ENCODE results near the gene ASB18. TPM values are rescaled to one million over a fixed set of nuclear protein-coding genes. Genes with fewer than 3 reads are reported as not detected.

The ASB18 gene
- total RNA-seq, 1 experiment from 2014 or later, result not detected

DNA sequence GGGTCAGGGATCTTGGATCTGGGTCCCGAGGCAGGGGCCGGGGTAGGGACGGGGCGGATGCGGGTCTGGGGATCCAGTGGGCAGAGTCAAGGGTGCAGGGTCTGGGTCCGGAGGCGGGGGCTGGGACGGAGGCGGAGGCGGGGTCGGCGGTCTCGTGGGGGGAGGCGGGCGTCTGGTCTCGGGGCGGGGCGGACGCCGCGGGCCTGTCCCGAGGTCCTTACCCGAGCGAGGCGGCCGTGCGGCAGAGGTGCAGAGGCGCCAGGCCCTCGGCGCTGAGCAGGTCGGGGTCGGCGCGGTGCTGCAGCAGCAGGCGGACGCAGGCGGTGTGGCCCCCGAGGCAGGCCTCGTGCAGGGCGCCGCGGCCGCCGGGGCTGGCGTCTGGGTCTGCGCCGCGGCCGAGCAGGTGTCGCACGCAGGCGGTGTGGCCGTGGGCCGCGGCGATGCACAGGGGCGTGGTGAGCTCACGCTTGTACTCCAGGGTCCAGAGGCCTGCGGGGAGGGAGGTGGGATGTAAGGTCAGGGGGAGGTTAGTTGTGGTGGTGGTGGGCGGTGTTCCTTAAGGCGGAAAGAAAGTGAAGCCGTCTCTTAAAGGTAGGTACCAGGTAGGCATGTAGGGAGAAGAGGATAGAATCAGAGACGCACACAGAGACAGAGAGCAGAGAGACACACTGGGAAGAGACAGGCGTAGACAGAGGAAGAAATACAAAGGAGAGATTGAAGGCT is 26.6 kb downstream of the ASB18 start:
- Mint-ChIP-seq H3K4me3 (peak overlapping the region; percentile 45), H3K27me3 (ENCODE audit: low read depth) (peaks cover 62% of the 10 kb centered on the region), H3K9me3 (peaks cover 11% of the 10 kb centered on the region), H3K36me3 (no peaks in the 10 kb centered on the region), H3K4me1 (peaks cover 39% of the 10 kb centered on the region), H3K27ac (no peak overlapping the region)
- ChIA-PET POLR2A (no interaction called here), CTCF (interaction anchor here (0.6 to 3.4 kb wide), 5 partner anchors 10 to 472 kb away, joined by 3 to 14 read pairs (median 4); no protein-coding TSS in a partner anchor)
- ATAC-seq, result peak; percentile 80
- DNase-seq (ENCODE audit: low spot score), result peak; percentile 72
- TF ChIP-seq ZNF121 (CRISPR knock-in tag; IDR thresholded peaks at IDR 0.05) (0 out of 2 replicates have a peak, but pooled peaks have one; percentile 59), ZNF396 (CRISPR knock-in tag; IDR thresholded peaks at IDR 0.05; ENCODE audit: borderline replicate concordance) (no peak), NR2C2 (CRISPR knock-in tag; IDR thresholded peaks at IDR 0.05) (no peak), FOXK1 (CRISPR knock-in tag; IDR thresholded peaks at IDR 0.05) (0 out of 2 replicates have a peak, but pooled peaks have one; percentile 19), TP53 (CRISPR knock-in tag; IDR thresholded peaks at IDR 0.05) (peak; percentile 65; the same call in 1 of the 2 replicates), GABPB1 (CRISPR knock-in tag; IDR thresholded peaks at IDR 0.05) (no peak), ZNF138 (CRISPR knock-in tag; conservative IDR thresholded peaks at IDR 0.05) (no peak), ZNF219 (CRISPR knock-in tag; IDR thresholded peaks at IDR 0.05; ENCODE audit: borderline replicate concordance) (no peak), KAT7 (CRISPR knock-in tag; IDR thresholded peaks at IDR 0.05; ENCODE audit: borderline replicate concordance) (no peak), ATF1 (CRISPR knock-in tag; IDR thresholded peaks at IDR 0.05) (no peak), HMGA2 (CRISPR knock-in tag; IDR thresholded peaks at IDR 0.05) (no peak), ZNF317 (CRISPR knock-in tag; IDR thresholded peaks at IDR 0.05; ENCODE audit: borderline replicate concordance, low read depth) (no peak), EMX1 (CRISPR knock-in tag; IDR thresholded peaks at IDR 0.05) (no peak), CREB1 (CRISPR knock-in tag; IDR thresholded peaks at IDR 0.05) (no peak), JUN (CRISPR knock-in tag; IDR thresholded peaks at IDR 0.05) (no peak), ZBTB21 (CRISPR knock-in tag; IDR thresholded peaks at IDR 0.05; ENCODE audit: borderline replicate concordance) (no peak; the same call in 1 of the 2 replicates), NFE2L1 (CRISPR knock-in tag; IDR thresholded peaks at IDR 0.05) (0 out of 2 replicates have a peak, but pooled peaks have one; percentile 49), TCF7 (CRISPR knock-in tag; IDR thresholded peaks at IDR 0.05; ENCODE audit: low read depth) (no peak), SMAD4 (CRISPR knock-in tag; IDR thresholded peaks at IDR 0.05) (no peak)
- TF ChIP-seq, protein P1, sequence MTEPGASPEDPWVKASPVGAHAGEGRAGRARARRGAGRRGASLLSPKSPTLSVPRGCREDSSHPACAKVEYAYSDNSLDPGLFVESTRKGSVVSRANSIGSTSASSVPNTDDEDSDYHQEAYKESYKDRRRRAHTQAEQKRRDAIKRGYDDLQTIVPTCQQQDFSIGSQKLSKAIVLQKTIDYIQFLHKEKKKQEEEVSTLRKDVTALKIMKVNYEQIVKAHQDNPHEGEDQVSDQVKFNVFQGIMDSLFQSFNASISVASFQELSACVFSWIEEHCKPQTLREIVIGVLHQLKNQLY (CRISPR knock-in tag; IDR thresholded peaks at IDR 0.05), result no peak
- TF ChIP-seq, protein P2, sequence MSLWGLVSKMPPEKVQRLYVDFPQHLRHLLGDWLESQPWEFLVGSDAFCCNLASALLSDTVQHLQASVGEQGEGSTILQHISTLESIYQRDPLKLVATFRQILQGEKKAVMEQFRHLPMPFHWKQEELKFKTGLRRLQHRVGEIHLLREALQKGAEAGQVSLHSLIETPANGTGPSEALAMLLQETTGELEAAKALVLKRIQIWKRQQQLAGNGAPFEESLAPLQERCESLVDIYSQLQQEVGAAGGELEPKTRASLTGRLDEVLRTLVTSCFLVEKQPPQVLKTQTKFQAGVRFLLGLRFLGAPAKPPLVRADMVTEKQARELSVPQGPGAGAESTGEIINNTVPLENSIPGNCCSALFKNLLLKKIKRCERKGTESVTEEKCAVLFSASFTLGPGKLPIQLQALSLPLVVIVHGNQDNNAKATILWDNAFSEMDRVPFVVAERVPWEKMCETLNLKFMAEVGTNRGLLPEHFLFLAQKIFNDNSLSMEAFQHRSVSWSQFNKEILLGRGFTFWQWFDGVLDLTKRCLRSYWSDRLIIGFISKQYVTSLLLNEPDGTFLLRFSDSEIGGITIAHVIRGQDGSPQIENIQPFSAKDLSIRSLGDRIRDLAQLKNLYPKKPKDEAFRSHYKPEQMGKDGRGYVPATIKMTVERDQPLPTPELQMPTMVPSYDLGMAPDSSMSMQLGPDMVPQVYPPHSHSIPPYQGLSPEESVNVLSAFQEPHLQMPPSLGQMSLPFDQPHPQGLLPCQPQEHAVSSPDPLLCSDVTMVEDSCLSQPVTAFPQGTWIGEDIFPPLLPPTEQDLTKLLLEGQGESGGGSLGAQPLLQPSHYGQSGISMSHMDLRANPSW (CRISPR knock-in tag; conservative IDR thresholded peaks at IDR 0.05; ENCODE audit: low read depth), result no peak
- TF ChIP-seq, protein P3, sequence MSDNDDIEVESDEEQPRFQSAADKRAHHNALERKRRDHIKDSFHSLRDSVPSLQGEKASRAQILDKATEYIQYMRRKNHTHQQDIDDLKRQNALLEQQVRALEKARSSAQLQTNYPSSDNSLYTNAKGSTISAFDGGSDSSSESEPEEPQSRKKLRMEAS (CRISPR knock-in tag; IDR thresholded peaks at IDR 0.05), result peak; percentile 24; the same call in 1 of the 2 replicates
- TF ChIP-seq, protein P4, sequence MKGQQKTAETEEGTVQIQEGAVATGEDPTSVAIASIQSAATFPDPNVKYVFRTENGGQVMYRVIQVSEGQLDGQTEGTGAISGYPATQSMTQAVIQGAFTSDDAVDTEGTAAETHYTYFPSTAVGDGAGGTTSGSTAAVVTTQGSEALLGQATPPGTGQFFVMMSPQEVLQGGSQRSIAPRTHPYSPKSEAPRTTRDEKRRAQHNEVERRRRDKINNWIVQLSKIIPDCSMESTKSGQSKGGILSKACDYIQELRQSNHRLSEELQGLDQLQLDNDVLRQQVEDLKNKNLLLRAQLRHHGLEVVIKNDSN (CRISPR knock-in tag; IDR thresholded peaks at IDR 0.05), result no peak
- TF ChIP-seq, protein P5, sequence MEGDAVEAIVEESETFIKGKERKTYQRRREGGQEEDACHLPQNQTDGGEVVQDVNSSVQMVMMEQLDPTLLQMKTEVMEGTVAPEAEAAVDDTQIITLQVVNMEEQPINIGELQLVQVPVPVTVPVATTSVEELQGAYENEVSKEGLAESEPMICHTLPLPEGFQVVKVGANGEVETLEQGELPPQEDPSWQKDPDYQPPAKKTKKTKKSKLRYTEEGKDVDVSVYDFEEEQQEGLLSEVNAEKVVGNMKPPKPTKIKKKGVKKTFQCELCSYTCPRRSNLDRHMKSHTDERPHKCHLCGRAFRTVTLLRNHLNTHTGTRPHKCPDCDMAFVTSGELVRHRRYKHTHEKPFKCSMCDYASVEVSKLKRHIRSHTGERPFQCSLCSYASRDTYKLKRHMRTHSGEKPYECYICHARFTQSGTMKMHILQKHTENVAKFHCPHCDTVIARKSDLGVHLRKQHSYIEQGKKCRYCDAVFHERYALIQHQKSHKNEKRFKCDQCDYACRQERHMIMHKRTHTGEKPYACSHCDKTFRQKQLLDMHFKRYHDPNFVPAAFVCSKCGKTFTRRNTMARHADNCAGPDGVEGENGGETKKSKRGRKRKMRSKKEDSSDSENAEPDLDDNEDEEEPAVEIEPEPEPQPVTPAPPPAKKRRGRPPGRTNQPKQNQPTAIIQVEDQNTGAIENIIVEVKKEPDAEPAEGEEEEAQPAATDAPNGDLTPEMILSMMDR (IDR thresholded peaks at IDR 0.05), result no peak
- TF ChIP-seq, protein P6, sequence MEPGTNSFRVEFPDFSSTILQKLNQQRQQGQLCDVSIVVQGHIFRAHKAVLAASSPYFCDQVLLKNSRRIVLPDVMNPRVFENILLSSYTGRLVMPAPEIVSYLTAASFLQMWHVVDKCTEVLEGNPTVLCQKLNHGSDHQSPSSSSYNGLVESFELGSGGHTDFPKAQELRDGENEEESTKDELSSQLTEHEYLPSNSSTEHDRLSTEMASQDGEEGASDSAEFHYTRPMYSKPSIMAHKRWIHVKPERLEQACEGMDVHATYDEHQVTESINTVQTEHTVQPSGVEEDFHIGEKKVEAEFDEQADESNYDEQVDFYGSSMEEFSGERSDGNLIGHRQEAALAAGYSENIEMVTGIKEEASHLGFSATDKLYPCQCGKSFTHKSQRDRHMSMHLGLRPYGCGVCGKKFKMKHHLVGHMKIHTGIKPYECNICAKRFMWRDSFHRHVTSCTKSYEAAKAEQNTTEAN (CRISPR knock-in tag; IDR thresholded peaks at IDR 0.05), result no peak
- TF ChIP-seq, protein P7, sequence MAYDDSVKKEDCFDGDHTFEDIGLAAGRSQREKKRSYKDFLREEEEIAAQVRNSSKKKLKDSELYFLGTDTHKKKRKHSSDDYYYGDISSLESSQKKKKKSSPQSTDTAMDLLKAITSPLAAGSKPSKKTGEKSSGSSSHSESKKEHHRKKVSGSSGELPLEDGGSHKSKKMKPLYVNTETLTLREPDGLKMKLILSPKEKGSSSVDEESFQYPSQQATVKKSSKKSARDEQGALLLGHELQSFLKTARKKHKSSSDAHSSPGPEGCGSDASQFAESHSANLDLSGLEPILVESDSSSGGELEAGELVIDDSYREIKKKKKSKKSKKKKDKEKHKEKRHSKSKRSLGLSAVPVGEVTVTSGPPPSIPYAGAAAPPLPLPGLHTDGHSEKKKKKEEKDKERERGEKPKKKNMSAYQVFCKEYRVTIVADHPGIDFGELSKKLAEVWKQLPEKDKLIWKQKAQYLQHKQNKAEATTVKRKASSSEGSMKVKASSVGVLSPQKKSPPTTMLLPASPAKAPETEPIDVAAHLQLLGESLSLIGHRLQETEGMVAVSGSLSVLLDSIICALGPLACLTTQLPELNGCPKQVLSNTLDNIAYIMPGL (CRISPR knock-in tag; IDR thresholded peaks at IDR 0.05), result no peak

Measured in WTC11 (cell line).